H9 (cell line): Measurements from ENCODE around the gene KIAA1958. TPM values are rescaled to one million over a fixed set of nuclear protein-coding genes. Genes with fewer than 3 reads are reported as not detected.

ENCODE experiments used
- DNase-seq: peaks from one replicate; pipeline ENCODE4 v3.0.0-alpha.2; 2017
- H2AFZ ChIP-seq: one replicate; pipeline ENCODE4 v1.6.1; 2013; ENCODE audit warnings: mild to moderate bottlenecking, low read length, control low read depth, moderate library complexity
- H2AK5ac ChIP-seq: 2 replicates; pipeline ENCODE4 v1.6.1; 2013; ENCODE audit warnings: low read length, control low read depth, mixed read lengths; ENCODE audit not compliant: insufficient read length
- H2BK120ac ChIP-seq: one replicate; pipeline ENCODE4 v1.6.1; 2013; ENCODE audit warnings: low read depth, mild to moderate bottlenecking, low read length, control low read depth, inconsistent platforms; ENCODE audit not compliant: poor library complexity, severe bottlenecking
- H2BK12ac ChIP-seq: 2 replicates; pipeline ENCODE4 v1.6.1; 2013; ENCODE audit warnings: low read length, control low read depth, mixed read lengths, low read depth; ENCODE audit not compliant: insufficient read length
- H2BK15ac ChIP-seq: 2 replicates; pipeline ENCODE4 v1.6.1; 2013; ENCODE audit warnings: low read depth, low read length, control low read depth
- H2BK20ac ChIP-seq: one replicate; pipeline ENCODE4 v1.6.1; 2013; ENCODE audit warnings: low read depth, mild to moderate bottlenecking, low read length, control low read depth, inconsistent platforms; ENCODE audit not compliant: poor library complexity, severe bottlenecking
- H2BK5ac ChIP-seq: 2 replicates; pipeline ENCODE4 v1.6.1; 2013; ENCODE audit warnings: low read length, control low read depth, mixed read lengths; ENCODE audit not compliant: insufficient read length
- H3K14ac ChIP-seq: 2 replicates; pipeline ENCODE4 v1.6.1; 2013; ENCODE audit warnings: low read length, control low read depth; ENCODE audit not compliant: insufficient read depth
- H3K18ac ChIP-seq: 2 replicates; pipeline ENCODE4 v1.6.1; 2013; ENCODE audit warnings: low read depth, mild to moderate bottlenecking, mixed read lengths, low read length, control low read depth; ENCODE audit not compliant: insufficient read length
- H3K23ac ChIP-seq: 2 replicates; pipeline ENCODE4 v1.6.1; 2013; ENCODE audit warnings: low read length, control low read depth, mixed read lengths, low read depth; ENCODE audit not compliant: insufficient read length
- H3K23me2 ChIP-seq: 2 replicates; pipeline ENCODE4 v1.6.1; 2013; ENCODE audit warnings: low read depth, mild to moderate bottlenecking, mixed read lengths, low read length, control low read depth; ENCODE audit not compliant: insufficient read length, poor library complexity, severe bottlenecking
- H3K27ac ChIP-seq: 2 replicates; pipeline ENCODE4 v1.5.1; 2013; ENCODE audit warnings: low read length, control low read depth, mixed read lengths, low read depth; ENCODE audit not compliant: insufficient read length
- H3K27me3 ChIP-seq: 2 replicates; pipeline ENCODE4 v1.6.1; 2013; ENCODE audit warnings: low read length, control low read depth, inconsistent platforms; ENCODE audit not compliant: insufficient read depth
- H3K4ac ChIP-seq: 2 replicates; pipeline ENCODE4 v1.6.1; 2013; ENCODE audit warnings: low read depth, mild to moderate bottlenecking, control low read depth, inconsistent platforms, low read length, moderate library complexity
- H3K4me1 ChIP-seq: 2 replicates; pipeline ENCODE4 v1.6.1; 2013; ENCODE audit warnings: low read length, control low read depth, inconsistent platforms; ENCODE audit not compliant: insufficient read depth
- H3K4me2 ChIP-seq: 2 replicates; pipeline ENCODE4 v1.6.1; 2013; ENCODE audit warnings: low read length, control low read depth, mixed read lengths; ENCODE audit not compliant: insufficient read length, insufficient read depth
- H3K56ac ChIP-seq: 2 replicates; pipeline ENCODE4 v1.6.1; 2013; ENCODE audit warnings: low read depth, mild to moderate bottlenecking, mixed read lengths, low read length, control low read depth; ENCODE audit not compliant: insufficient read length
- H3K79me1 ChIP-seq: 2 replicates; pipeline ENCODE4 v1.6.1; 2013; ENCODE audit warnings: low read depth, mild to moderate bottlenecking, moderate library complexity, low read length, control low read depth, inconsistent platforms; ENCODE audit not compliant: insufficient read depth, poor library complexity, severe bottlenecking
- H3K79me2 ChIP-seq: 2 replicates; pipeline ENCODE4 v1.6.1; 2013; ENCODE audit warnings: low read length, control low read depth, inconsistent platforms; ENCODE audit not compliant: insufficient read depth
- H3K9ac ChIP-seq: 2 replicates; pipeline ENCODE4 v1.6.1; 2013; ENCODE audit warnings: low read length, control low read depth, mixed read lengths; ENCODE audit not compliant: insufficient read length; ENCODE audit errors: extremely low read depth
- H3K9me3 ChIP-seq: one replicate; pipeline ENCODE4 v1.6.1; 2013; ENCODE audit warnings: low read depth, low read length, inconsistent platforms; ENCODE audit not compliant: control insufficient read depth
- H3T11ph ChIP-seq: one replicate; pipeline ENCODE4 v1.6.1; 2013; ENCODE audit warnings: mild to moderate bottlenecking, low read length, control low read depth, inconsistent platforms
- H4K20me1 ChIP-seq: one replicate; pipeline ENCODE4 v1.6.1; 2013; ENCODE audit not compliant: control insufficient read depth, insufficient read length, insufficient read depth
- H4K5ac ChIP-seq: 2 replicates; pipeline ENCODE4 v1.6.1; 2013; ENCODE audit warnings: low read depth, mild to moderate bottlenecking, mixed read lengths, low read length, control low read depth; ENCODE audit not compliant: insufficient read length
- H4K8ac ChIP-seq: replicated peaks from 2 replicates; pipeline ENCODE4 v1.6.1; 2013; ENCODE audit warnings: low read length, control low read depth, mixed read lengths, low read depth; ENCODE audit not compliant: insufficient read length
- H4K91ac ChIP-seq: 2 replicates; pipeline ENCODE4 v1.6.1; 2013; ENCODE audit warnings: low read depth, mild to moderate bottlenecking, moderate library complexity, mixed read lengths, low read length, control low read depth; ENCODE audit not compliant: insufficient read length
- H3K27ac Mint-ChIP-seq, 3 experiments: 2 replicates in 2 of 3; 3 replicates in 1 of 3; pipeline ENCODE4 v1.8.0; 2020 to 2021; ENCODE audit warnings: mixed read lengths in 3 of 3, mild to moderate bottlenecking in 1 of 3, moderate library complexity in 1 of 3
- H3K27me3 Mint-ChIP-seq: 2 replicates; pipeline ENCODE4 v1.8.0; 2021; ENCODE audit warnings: low read depth, mild to moderate bottlenecking, moderate library complexity, mixed read lengths
- H3K36me3 Mint-ChIP-seq, 3 experiments: 2 replicates in 2 of 3; 3 replicates in 1 of 3; pipeline ENCODE4 v1.8.0; 2020 to 2021; ENCODE audit warnings: low read depth in 3 of 3, mixed read lengths in 3 of 3; ENCODE audit not compliant: insufficient read depth in 1 of 3
- H3K4me1 Mint-ChIP-seq, 2 experiments: 2 replicates each; pipeline ENCODE4 v1.8.0; 2020; ENCODE audit warnings: mixed read lengths in 2 of 2
- H3K4me3 Mint-ChIP-seq, 2 experiments: 2 replicates in 1 of 2; 3 replicates in 1 of 2; pipeline ENCODE4 v1.8.0; 2020 to 2021; ENCODE audit warnings: mild to moderate bottlenecking in 2 of 2, mixed read lengths in 2 of 2, moderate library complexity in 1 of 2
- H3K9me3 Mint-ChIP-seq, 2 experiments: 2 replicates in 1 of 2; 3 replicates in 1 of 2; pipeline ENCODE4 v1.8.0; 2020; ENCODE audit warnings: mild to moderate bottlenecking in 2 of 2, mixed read lengths in 2 of 2, moderate library complexity in 1 of 2
- CTCF ChIP-seq: fragments of 200-600 bp; sonication (generic); conservative IDR thresholded peaks from 3 replicates; pipeline ENCODE4 v1.8.0; 2021; ENCODE audit warnings: antibody characterized with exemption, mild to moderate bottlenecking
- WGBS: extraction: QIAGEN DNeasy Blood & Tissue Kit; methylation state at CpG from one replicate; pipeline ENCODE4 v1.1.7; 2013; ENCODE audit warnings: missing lambda C conversion rate, low lambda C conversion rate, mixed read lengths; ENCODE audit not compliant: insufficient read length; ENCODE audit errors: extremely low coverage; 5-methylcytosine and 5-hydroxymethylcytosine counted together
- total RNA-seq: library from RNA; stranded (reverse); gene quantifications from 2 replicates; pipeline ENCODE4 v1.2.1, GENCODE V29; 2021

KIAA1958 gene
- total RNA-seq, 1 experiment from 2014 or later = 34.0 TPM

GRCh38 chr9:112699230-112699629 is 212.6 kb downstream of the KIAA1958 start:
- H4K5ac ChIP-seq = no peak overlapping the region
- DNase-seq = no peak
- no peak overlapping the region for H4K91ac ChIP-seq
- H2BK20ac ChIP-seq = no peak overlapping the region
- no peak overlapping the region for H3K4me2 ChIP-seq
- no peak overlapping the region for H2AK5ac ChIP-seq
- no CpG with 5 or more reads among the region's 5 CpGs for WGBS
- H3K9ac ChIP-seq = no peak overlapping the region
- Mint-ChIP-seq H3K4me1 (no peaks in the 10 kb centered on the region), H3K9me3 (no peaks in the 10 kb centered on the region), H3K36me3 (peaks cover 5 to 37% (median 11%) of the 10 kb centered on the region in 3 experiments), H3K4me3 (no peak overlapping the region), H3K27ac (no peak overlapping the region), H3K27me3 (no peaks in the 10 kb centered on the region)
- H2BK5ac ChIP-seq = no peak overlapping the region
- no peak overlapping the region for H3K18ac ChIP-seq
- H3K4me1 ChIP-seq = no peaks in the 10 kb centered on the region
- no peaks in the 10 kb centered on the region for H4K20me1 ChIP-seq
- H3K9me3 ChIP-seq = no peaks in the 10 kb centered on the region
- H3K79me2 ChIP-seq = no peaks in the 10 kb centered on the region
- no peak overlapping the region for H3K4ac ChIP-seq
- no peaks in the 10 kb centered on the region for H3K27me3 ChIP-seq
- no peak overlapping the region for H2BK12ac ChIP-seq
- H2BK120ac ChIP-seq = no peak overlapping the region
- H3K56ac ChIP-seq = no peak overlapping the region
- H3K14ac ChIP-seq = no peak overlapping the region
- H3T11ph ChIP-seq = no peak overlapping the region
- no peak overlapping the region for H2AFZ ChIP-seq
- no peak overlapping the region for H2BK15ac ChIP-seq
- H3K23me2 ChIP-seq = no peaks in the 10 kb centered on the region
- H3K27ac ChIP-seq = no peak overlapping the region
- TF ChIP-seq CTCF = no peak
- no peak overlapping the region for H3K23ac ChIP-seq
- no peak overlapping the region for H4K8ac ChIP-seq
- H3K79me1 ChIP-seq = no peaks in the 10 kb centered on the region
